Spinal cord (tissue), 10 donors: ENCODE data around the gene ADARB1. TPM values are rescaled to one million over a fixed set of nuclear protein-coding genes. Genes with fewer than 3 reads are reported as not detected.

Experiments used
- DNase-seq, 6 donors: peaks; one replicate each; pipeline versions ENCODE4 v3.0.0 to v3.0.0-alpha.2; 2013 to 2015; ENCODE audit warnings: low spot score in 6 of 6, low read depth in 4 of 6
- H3K27ac ChIP-seq: one replicate; pipeline ENCODE4 v1.5.1; 2013; ENCODE audit warnings: low read depth, low read length, control low read depth
- H3K27me3 ChIP-seq: one replicate; pipeline ENCODE4 v1.6.1; 2013; ENCODE audit warnings: low read length; ENCODE audit not compliant: control insufficient read depth, insufficient read depth
- H3K36me3 ChIP-seq: one replicate; pipeline ENCODE4 v1.6.1; 2013; ENCODE audit warnings: low read length; ENCODE audit not compliant: control insufficient read depth, insufficient read depth
- H3K4me1 ChIP-seq: one replicate; pipeline ENCODE4 v1.6.1; 2013; ENCODE audit warnings: low read length; ENCODE audit not compliant: control insufficient read depth, insufficient read depth
- H3K4me3 ChIP-seq: one replicate; pipeline ENCODE4 v1.5.1; 2013; ENCODE audit warnings: low read depth, low read length, control low read depth
- H3K9me3 ChIP-seq: one replicate; pipeline ENCODE4 v1.6.1; 2013; ENCODE audit warnings: low read length; ENCODE audit not compliant: control insufficient read depth, insufficient read depth
- whole genome bisulfite sequencing: methylation state at CpG from one replicate; pipeline ENCODE4 v1.1.5; 2013; ENCODE audit warnings: missing lambda C conversion rate; ENCODE audit not compliant: insufficient coverage; 5-methylcytosine and 5-hydroxymethylcytosine counted together
- polyA plus RNA-seq, 2 donors: library from polyadenylated mRNA; unstranded; fragments of 120-200 nt; gene quantifications; one replicate each; pipeline ENCODE4 v1.2.1, GENCODE V29; 2013; ENCODE audit not compliant: insufficient read length in 2 of 2
- total RNA-seq, 2 donors: library from RNA; depleted of rRNA in 1 of 2; stranded (reverse); fragments of 120-200 nt in 1 of 2; fragments of >200 nt in 1 of 2; gene quantifications; one replicate each; pipeline versions ENCODE4 v1.2.3 to v1.2.4, GENCODE V29; 2013 to 2014
- donor health status: healthy.

ADARB1 gene
- total and polyA plus RNA-seq, 4 donors, result 18.2 to 39.4 (median 28.8) TPM

- DNase-seq, result no peak
- Histone ChIP-seq H3K4me1 (peaks cover 21% of the 10 kb centered on the region), H3K27ac (no peak overlapping the region), H3K27me3 (no peaks in the 10 kb centered on the region), H3K36me3 (peaks cover 7% of the 10 kb centered on the region), H3K4me3 (no peak overlapping the region), H3K9me3 (no peaks in the 10 kb centered on the region)
- 89% methylated on average over 3 of the region's 6 CpGs for WGBS
Measured at GRCh38 chr21:45167796-45168222, 93.4 kb downstream of the ADARB1 start.

GRCh38 chr21:45168522-45168921, 94.1 kb downstream of the ADARB1 start:
- WGBS, result 86% methylated on average over 1 of the region's 7 CpGs
- peaks cover 18% of the 10 kb centered on the region for H3K4me1 ChIP-seq
- H3K27ac ChIP-seq, result no peak overlapping the region
- H3K27me3 ChIP-seq, result no peaks in the 10 kb centered on the region
- H3K4me3 ChIP-seq, result no peak overlapping the region
- DNase-seq, result no peak
- H3K9me3 ChIP-seq, result no peaks in the 10 kb centered on the region
- H3K36me3 ChIP-seq, result peaks cover 4% of the 10 kb centered on the region

DNA sequence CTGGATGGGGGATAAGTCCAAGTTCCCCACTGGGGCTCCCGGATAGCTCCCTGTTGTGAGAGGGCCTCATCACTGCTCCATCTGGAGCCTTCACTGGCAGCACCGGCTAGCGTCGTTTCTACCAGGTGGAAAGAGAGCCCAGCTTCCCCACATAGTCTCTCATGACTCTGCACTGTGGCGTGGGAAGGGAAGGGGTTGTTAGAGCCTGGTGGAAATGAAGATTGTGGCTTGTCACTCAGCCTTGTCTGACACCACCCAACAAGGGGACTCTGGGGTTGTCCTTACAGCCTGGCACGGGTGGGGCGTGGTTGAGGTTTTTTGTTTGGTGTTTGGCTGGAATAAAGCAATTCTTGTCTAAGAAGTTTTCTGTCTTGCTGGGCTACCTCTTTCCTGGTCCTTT, 94.6 kb downstream of the ADARB1 start:
- H3K27me3 ChIP-seq, result no peaks in the 10 kb centered on the region
- DNase-seq, result no peak
- no peak overlapping the region for H3K4me3 ChIP-seq
- H3K9me3 ChIP-seq, result no peaks in the 10 kb centered on the region
- peaks cover 14% of the 10 kb centered on the region for H3K4me1 ChIP-seq
- WGBS, result 40% methylated on average over 1 of the region's 7 CpGs
- H3K27ac ChIP-seq, result no peak overlapping the region
- peaks cover 4% of the 10 kb centered on the region for H3K36me3 ChIP-seq

DNA sequence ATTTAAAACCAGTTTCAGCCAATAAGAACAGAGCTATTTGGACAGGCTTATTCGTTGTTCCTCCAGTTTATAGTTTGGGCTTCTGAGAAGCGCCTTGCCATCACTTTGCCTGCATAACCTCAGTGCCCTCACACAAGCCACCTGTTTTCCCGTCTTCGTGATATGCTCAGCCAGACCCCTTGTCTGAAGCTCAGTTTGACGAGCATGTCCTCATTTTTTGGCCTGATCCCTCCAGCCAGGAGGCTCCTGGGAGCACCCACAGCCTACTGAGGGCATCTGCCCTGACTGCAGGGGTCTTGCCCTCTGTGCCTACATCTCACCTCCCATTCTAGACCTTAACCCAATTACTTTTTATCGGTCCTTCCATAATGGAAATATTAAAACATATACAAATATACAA, 95.3 kb downstream of the ADARB1 start:
- no peak overlapping the region for H3K27ac ChIP-seq
- peaks cover 4% of the 10 kb centered on the region for H3K36me3 ChIP-seq
- no peaks in the 10 kb centered on the region for H3K9me3 ChIP-seq
- DNase-seq, result no peak
- H3K4me3 ChIP-seq, result no peak overlapping the region
- H3K27me3 ChIP-seq, result no peaks in the 10 kb centered on the region
- WGBS, result 69% methylated on average over 5 of the region's 6 CpGs
- H3K4me1 ChIP-seq, result peaks cover 10% of the 10 kb centered on the region

DNA sequence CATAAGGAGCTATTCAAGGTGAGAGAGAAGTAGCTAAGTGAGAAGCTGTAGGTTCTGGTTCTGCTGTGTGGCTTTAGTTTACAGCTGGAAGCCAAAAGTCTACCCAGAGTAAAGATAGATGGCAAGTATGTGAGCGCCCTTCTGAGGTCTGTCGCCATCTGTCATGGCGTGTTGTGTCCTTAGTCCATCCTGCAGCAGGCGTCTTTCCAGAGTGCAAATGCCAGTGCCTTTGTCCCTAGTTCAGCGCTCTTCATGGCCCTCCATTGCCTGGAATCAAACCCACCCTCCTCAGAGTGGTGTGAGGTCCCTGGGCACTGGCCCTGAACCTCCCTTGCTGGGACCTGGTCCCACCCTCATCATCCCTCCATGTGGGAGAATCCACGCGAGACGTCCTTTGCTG, 96.6 kb downstream of the ADARB1 start:
- Histone ChIP-seq H3K36me3 (peaks cover 8% of the 10 kb centered on the region), H3K4me1 (peaks cover 10% of the 10 kb centered on the region), H3K9me3 (no peaks in the 10 kb centered on the region), H3K27ac (no peak overlapping the region), H3K27me3 (no peaks in the 10 kb centered on the region), H3K4me3 (no peak overlapping the region)
- DNase-seq, result no peak
- WGBS, result 94% methylated on average over 5 of the region's 8 CpGs

DNA sequence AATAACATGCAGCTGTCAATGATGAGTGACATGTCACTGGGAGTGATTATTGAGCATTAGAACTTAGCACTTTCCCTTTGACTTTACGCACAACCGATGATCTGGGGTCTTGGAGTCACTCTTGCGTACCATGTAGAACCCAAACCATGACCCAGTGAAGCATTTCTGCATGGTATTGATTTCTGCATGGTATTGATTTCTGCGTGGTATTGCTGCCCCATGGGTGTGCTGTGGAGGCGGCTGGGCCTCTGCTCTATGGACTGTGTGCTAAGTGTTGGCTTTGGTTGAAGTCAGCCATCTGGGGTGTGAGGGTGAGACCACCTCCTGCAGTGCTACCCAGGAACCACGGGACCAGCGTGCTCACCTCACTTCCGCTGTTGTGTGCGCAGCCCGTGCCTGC, 98.0 kb downstream of the ADARB1 start:
- H3K9me3 ChIP-seq, result no peaks in the 10 kb centered on the region
- peaks cover 17% of the 10 kb centered on the region for H3K36me3 ChIP-seq
- no peaks in the 10 kb centered on the region for H3K27me3 ChIP-seq
- H3K4me1 ChIP-seq, result peaks cover 10% of the 10 kb centered on the region
- no peak overlapping the region for H3K27ac ChIP-seq
- H3K4me3 ChIP-seq, result no peak overlapping the region
- DNase-seq, result no peak
- 85% methylated on average over 10 of the region's 10 CpGs for WGBS

GRCh38 chr21:45175326-45176095, 101.1 kb downstream of the ADARB1 start:
- Histone ChIP-seq H3K27ac (no peak overlapping the region), H3K4me3 (no peak overlapping the region), H3K36me3 (peaks cover 31% of the 10 kb centered on the region), H3K27me3 (no peaks in the 10 kb centered on the region), H3K4me1 (no peaks in the 10 kb centered on the region), H3K9me3 (no peaks in the 10 kb centered on the region)
- DNase-seq, result no peak
- WGBS, result 97% methylated on average over 12 of the region's 12 CpGs

- H3K36me3 ChIP-seq, result peaks cover 35% of the 10 kb centered on the region
- 95% methylated on average over 16 of the region's 16 CpGs for WGBS
- H3K27ac ChIP-seq, result no peak overlapping the region
- H3K27me3 ChIP-seq, result no peaks in the 10 kb centered on the region
- no peaks in the 10 kb centered on the region for H3K9me3 ChIP-seq
- no peaks in the 10 kb centered on the region for H3K4me1 ChIP-seq
- H3K4me3 ChIP-seq, result no peak overlapping the region
- no peak for DNase-seq
Measured at GRCh38 chr21:45176141-45176540, 101.8 kb downstream of the ADARB1 start.

DNA sequence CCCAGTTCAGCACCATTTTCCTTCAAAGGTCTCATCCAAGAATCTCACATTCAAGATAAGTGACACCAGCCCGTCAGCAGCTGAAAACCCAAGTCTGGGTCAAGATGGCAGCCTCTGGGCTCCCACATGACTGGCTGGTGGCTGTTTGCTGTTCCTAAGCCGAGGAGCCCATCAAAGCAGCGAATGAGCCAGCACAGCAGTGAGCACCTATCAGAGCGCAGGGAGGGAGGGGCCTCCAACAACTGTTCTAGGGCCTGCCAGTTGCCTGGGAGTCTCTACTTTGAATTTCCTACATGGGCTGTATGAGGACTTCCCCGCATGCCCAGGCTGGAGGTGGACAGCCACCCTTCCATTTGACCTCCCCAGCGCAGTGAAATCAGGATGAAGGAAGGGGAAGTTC, 102.7 kb downstream of the ADARB1 start:
- Histone ChIP-seq H3K4me3 (no peak overlapping the region), H3K36me3 (peaks cover 41% of the 10 kb centered on the region)
- 93% methylated on average over 4 of the region's 6 CpGs for WGBS

DNA sequence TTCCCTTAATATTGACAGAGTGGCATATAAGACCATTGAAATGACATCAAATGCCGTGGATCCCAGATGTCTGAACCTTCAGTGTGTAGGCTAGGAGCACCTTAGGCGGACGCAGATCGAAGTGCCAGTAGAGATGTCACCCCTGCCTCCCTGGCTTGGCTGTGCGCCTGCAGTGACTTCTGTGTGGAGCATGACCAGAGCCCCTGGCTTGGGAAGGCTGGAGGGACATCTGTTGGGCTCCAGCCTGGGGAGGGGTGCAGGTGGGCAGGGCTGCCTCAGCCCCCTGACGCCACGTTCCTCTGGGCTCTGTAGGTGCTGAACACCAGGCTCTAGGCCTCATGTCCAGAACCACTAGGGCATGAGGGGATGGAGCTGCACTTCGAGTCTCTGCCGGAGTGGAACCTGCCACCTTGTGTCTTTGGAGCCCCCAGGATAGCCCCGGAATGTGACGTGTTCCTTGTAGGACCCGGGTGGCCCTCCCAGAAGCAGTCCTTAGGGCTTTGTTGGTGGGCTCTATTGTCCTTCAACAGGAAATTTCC, 103.8 kb downstream of the ADARB1 start:
- no peaks in the 10 kb centered on the region for H3K4me1 ChIP-seq
- no peaks in the 10 kb centered on the region for H3K27me3 ChIP-seq
- no peak for DNase-seq
- no peak overlapping the region for H3K27ac ChIP-seq
- 94% methylated on average over 12 of the region's 12 CpGs for WGBS
- peaks cover 37% of the 10 kb centered on the region for H3K36me3 ChIP-seq
- H3K9me3 ChIP-seq, result no peaks in the 10 kb centered on the region
- no peak overlapping the region for H3K4me3 ChIP-seq

More for the DNA sequence above, 102.7 kb downstream of the ADARB1 start:
- no peaks in the 10 kb centered on the region for H3K27me3 ChIP-seq
- H3K27ac ChIP-seq, result no peak overlapping the region
- H3K9me3 ChIP-seq, result no peaks in the 10 kb centered on the region
- H3K4me1 ChIP-seq, result no peaks in the 10 kb centered on the region
- DNase-seq, result no peak
